HepG2 (cell line): ENCODE measurements around the gene SNX3. TPM values are rescaled to one million over a fixed set of nuclear protein-coding genes. Genes with fewer than 3 reads are reported as not detected.

Source experiments
- ATAC-seq: fragments of 200-7000 bp; cut with Tn5 transposase; 3 replicates; pipeline ENCODE4 v1.9.1; 2020; ENCODE audit warnings: mild to moderate bottlenecking, moderate library complexity
- BruUV-seq: library from RNA; stranded (reverse); fragments of 400-500 nt; replicated peaks from 2 replicates; lab custom pipeline; 2021; lab: Mats Ljungman, UMichigan
- CTCF ChIA-PET: fragments of 300-600 bp; formaldehyde crosslinking; extraction: SDS; loops from one replicate; lab custom pipeline; 2021; ENCODE audit warnings: low total read pairs, inconsistent platforms, low intra/inter-chr PET ratio; lab: Yijun Ruan, JAX
- POLR2A ChIA-PET: fragments of 350-600 bp; sonication (Branson Sonifier 250); formaldehyde crosslinking; loops from one replicate; lab custom pipeline; 2020; ENCODE audit warnings: antibody characterized with exemption, inconsistent platforms; lab: Yijun Ruan, JAX
- DNase-seq: peaks from one replicate; pipeline ENCODE4 v3.0.0-alpha.2; 2015; ENCODE audit warnings: low spot score
- FAIRE-seq: peaks from 3 replicates; lab custom pipeline; 2011; peaks lifted over from hg19 to GRCh38; lab: Jason Lieb, UNC
- H2AFZ ChIP-seq: one replicate; pipeline ENCODE4 v1.6.1; 2011; ENCODE audit warnings: low read length, inconsistent platforms
- H3K27ac ChIP-seq: fragments of 300-600 bp; 3 replicates; pipeline ENCODE4 v1.8.0; 2011; ENCODE audit warnings: mixed run types, mild to moderate bottlenecking, mixed read lengths, low read length, inconsistent platforms; ENCODE audit not compliant: insufficient read depth; ENCODE audit errors: extremely low read length
- H3K27me3 ChIP-seq, 2 experiments: fragments of 200-600 bp in 1 of 2; 2 replicates in 1 of 2; 3 replicates in 1 of 2; pipeline versions ENCODE4 v1.6.0 to v1.8.0; 2011; ENCODE audit warnings: low read length in 2 of 2, mild to moderate bottlenecking in 2 of 2, moderate library complexity in 2 of 2, inconsistent platforms in 1 of 2; ENCODE audit not compliant: insufficient read depth in 2 of 2, control insufficient read depth in 1 of 2
- H3K36me3 ChIP-seq, 2 experiments: fragments of 200-600 bp in 1 of 2; replicated peaks in 1 of 2; 2 replicates in 1 of 2; 3 replicates in 1 of 2; pipeline versions ENCODE4 v1.5.1 to v1.8.0; 2011; ENCODE audit warnings: low read length in 2 of 2, inconsistent platforms in 1 of 2; ENCODE audit not compliant: insufficient read depth in 2 of 2, control insufficient read depth in 1 of 2
- H3K4me1 ChIP-seq: 2 replicates; pipeline ENCODE4 v1.5.1; 2012; ENCODE audit warnings: low read length, inconsistent platforms; ENCODE audit not compliant: insufficient read depth
- H3K4me2 ChIP-seq: 2 replicates; pipeline ENCODE4 v1.6.0; 2011; ENCODE audit warnings: low read depth, low read length, inconsistent platforms
- H3K4me3 ChIP-seq, 3 experiments: fragments of 200-600 bp in 1 of 3; sonication (generic), shearing (Covaris generic) in 1 of 3; replicated peaks in 1 of 3; 2 replicates each; pipeline ENCODE4 v1.5.1; 2011 to 2016; ENCODE audit warnings: low read length in 3 of 3, inconsistent platforms in 2 of 3, low read depth in 2 of 3, mild to moderate bottlenecking in 2 of 3, control low read depth in 1 of 3, mixed read lengths in 1 of 3; ENCODE audit not compliant: insufficient read depth in 1 of 3
- H3K79me2 ChIP-seq: one replicate; pipeline ENCODE4 v1.6.1; 2011; ENCODE audit warnings: low read length, inconsistent platforms; ENCODE audit not compliant: insufficient read depth
- H3K9ac ChIP-seq: 2 replicates; pipeline ENCODE4 v1.6.0; 2011; ENCODE audit warnings: mild to moderate bottlenecking, low read depth, low read length, inconsistent platforms; ENCODE audit not compliant: insufficient read depth
- H3K9me3 ChIP-seq: 2 replicates; pipeline ENCODE4 v1.5.1; 2012; ENCODE audit warnings: mild to moderate bottlenecking, low read length
- H4K20me1 ChIP-seq: 2 replicates; pipeline ENCODE4 v1.6.0; 2011; ENCODE audit warnings: inconsistent platforms, mild to moderate bottlenecking, low read length, moderate library complexity; ENCODE audit not compliant: insufficient read depth
- ARHGAP35 ChIP-seq: sonication (generic); formaldehyde crosslinking; IDR thresholded peaks from 2 replicates; pipeline ENCODE4 v1.9.0; 2022; ENCODE audit warnings: mild to moderate bottlenecking, inconsistent platforms, moderate library complexity, missing genetic modification reagents, borderline replicate concordance
- EEA1 ChIP-seq: sonication (generic); formaldehyde crosslinking; IDR thresholded peaks from 2 replicates; pipeline ENCODE4 v1.5.1; 2020; ENCODE audit warnings: mild to moderate bottlenecking, missing genetic modification reagents, borderline replicate concordance
- FOXK1 ChIP-seq: sonication (generic); formaldehyde crosslinking; IDR thresholded peaks from 2 replicates; pipeline ENCODE4 v1.4.0; 2020; ENCODE audit warnings: low read depth, missing genetic modification reagents, borderline replicate concordance
- GABPB1 ChIP-seq: IDR thresholded peaks from 2 replicates; pipeline ENCODE4 v1.6.1; 2016; ENCODE audit warnings: mild to moderate bottlenecking, missing genetic modification reagents, moderate library complexity, missing compliant biosample characterization
- KDM5B ChIP-seq: sonication (generic); formaldehyde crosslinking; IDR thresholded peaks from 2 replicates; pipeline ENCODE4 v1.4.0; 2020; ENCODE audit warnings: missing genetic modification reagents, mild to moderate bottlenecking, borderline replicate concordance
- MBNL3 ChIP-seq: fragments of 250-450 bp; sonication (Bioruptor Pico); conservative IDR thresholded peaks from 2 replicates; pipeline ENCODE4 v1.8.0; 2022; ENCODE audit warnings: mild to moderate bottlenecking, inconsistent platforms
- SUZ12 ChIP-seq: fragments of 150-350 bp; IDR thresholded peaks from 2 replicates; pipeline ENCODE4 v1.6.1; 2014; ENCODE audit warnings: low read depth, low read length
- U2AF2 ChIP-seq: fragments of 200-400 bp; formaldehyde crosslinking; IDR thresholded peaks from 2 replicates; pipeline ENCODE4 v1.6.1; 2017; ENCODE audit warnings: low read depth, mild to moderate bottlenecking, low read length
- ZNF205 ChIP-seq: IDR thresholded peaks from 2 replicates; pipeline ENCODE4 v1.6.1; 2018; ENCODE audit warnings: missing biosample characterization, missing genetic modification reagents
- ZNF761 ChIP-seq: sonication (generic); formaldehyde crosslinking; conservative IDR thresholded peaks from 2 replicates; pipeline ENCODE4 v1.4.0; 2020; ENCODE audit warnings: mild to moderate bottlenecking, missing genetic modification reagents
- WGBS: methylation state at CpG from one replicate; pipeline ENCODE4 v1.1.6; 2017; ENCODE audit warnings: low lambda C conversion rate; 5-methylcytosine and 5-hydroxymethylcytosine counted together
- in situ Hi-C: cut with HindIII; loops from 2 replicates; pipeline ENCODE4 v1.10.0; 2017; ENCODE audit warnings: low pct_unique_long_range_greater_than_20kb; ENCODE audit not compliant: extremely low pct_ligation_motif_present
- intact Hi-C: fragments of 100-400 bp; cut with micrococcal nuclease; formaldehyde crosslinking; loops from one replicate; pipeline ENCODE4 v1.10.0; 2022; ENCODE audit not compliant: unreplicated experiment
- polyA plus RNA-seq, 8 experiments: library from polyadenylated mRNA; depleted of rRNA in 3 of 8; stranded (reverse) in 7 of 8; unstranded in 1 of 8; fragments of >200 nt; fragmentation: Illumina TruSeq in 4 of 8; extraction: Trizol in 4 of 8; gene quantifications; 2 replicates each; pipeline versions ENCODE4 v1.2.1 to v1.2.3, GENCODE V29; 2011 to 2016; ENCODE audit warnings: low read depth in 4 of 8, missing spikeins in 1 of 8, mixed read lengths in 1 of 8; ENCODE audit not compliant: insufficient read depth in 1 of 8
- total RNA-seq, 5 experiments: library from RNA; depleted of rRNA; stranded (reverse); fragments of >200 nt; fragmentation: Illumina TruSeq; extraction: Trizol; gene quantifications; 2 replicates each; pipeline ENCODE4 v1.2.3, GENCODE V29; 2016; ENCODE audit warnings: low read depth in 1 of 5

Gene SNX3
- total and polyA plus RNA-seq, 2 of the 13 experiments (the other 11 are each of a cell fraction or from before 2014, with no cell fraction given) = 84.9 to 226 TPM

DNA sequence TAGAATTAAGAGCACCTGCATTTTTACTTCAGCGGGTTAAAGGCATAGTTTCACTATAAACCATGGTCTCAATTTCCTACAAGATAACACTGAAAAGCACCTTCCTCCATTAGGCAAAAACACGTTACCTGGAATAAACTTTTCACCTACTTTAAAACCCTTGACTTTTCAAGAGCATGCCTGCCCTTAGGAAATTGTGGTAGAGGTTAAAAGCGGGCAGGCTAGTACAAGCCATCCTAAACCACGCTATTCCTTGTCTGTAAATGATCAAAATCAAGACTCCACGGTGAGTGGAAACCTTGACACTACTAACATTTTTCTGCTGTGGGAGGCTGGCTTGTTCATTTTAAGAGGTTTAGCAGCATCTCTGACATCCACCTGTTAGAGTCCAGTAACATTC, 51.1 kb downstream of the SNX3 start:
- no peak overlapping the region for H3K4me2 ChIP-seq
- no peak overlapping the region for H3K9ac ChIP-seq
- ChIA-PET POLR2A (no interaction called here), CTCF (no interaction called here)
- no peaks in the 10 kb centered on the region for H3K79me2 ChIP-seq
- H3K36me3 ChIP-seq = peaks cover 4 to 23% of the 10 kb centered on the region in 2 experiments; a peak in 4 of 5 replicates
- no peak overlapping the region for H3K27ac ChIP-seq
- BruUV-seq = no TSS peak
- no peaks in the 10 kb centered on the region for H3K4me1 ChIP-seq
- no peaks in the 10 kb centered on the region for H3K9me3 ChIP-seq
- TF ChIP-seq ZNF761 (CRISPR knock-in tag) = no peak
- TF ChIP-seq FOXK1 (CRISPR knock-in tag) = no peak
- no peak for TF ChIP-seq ARHGAP35 (CRISPR knock-in tag)
- TF ChIP-seq MBNL3 (CRISPR knock-in tag) = no peak
- no peak for TF ChIP-seq U2AF2
- TF ChIP-seq SUZ12 = no peak
- TF ChIP-seq EEA1 (CRISPR knock-in tag) = no peak
- no peaks in the 10 kb centered on the region for H3K27me3 ChIP-seq
- no peak overlapping the region for H2AFZ ChIP-seq
- 94% methylated on average over 5 of the region's 5 CpGs for WGBS
- H3K4me3 ChIP-seq = no peak overlapping the region
- FAIRE-seq (no peak), ATAC-seq (no peak), DNase-seq (no peak)
- in situ Hi-C loops (no loop called here), intact Hi-C loops (no loop called here)
- no peaks in the 10 kb centered on the region for H4K20me1 ChIP-seq

DNA sequence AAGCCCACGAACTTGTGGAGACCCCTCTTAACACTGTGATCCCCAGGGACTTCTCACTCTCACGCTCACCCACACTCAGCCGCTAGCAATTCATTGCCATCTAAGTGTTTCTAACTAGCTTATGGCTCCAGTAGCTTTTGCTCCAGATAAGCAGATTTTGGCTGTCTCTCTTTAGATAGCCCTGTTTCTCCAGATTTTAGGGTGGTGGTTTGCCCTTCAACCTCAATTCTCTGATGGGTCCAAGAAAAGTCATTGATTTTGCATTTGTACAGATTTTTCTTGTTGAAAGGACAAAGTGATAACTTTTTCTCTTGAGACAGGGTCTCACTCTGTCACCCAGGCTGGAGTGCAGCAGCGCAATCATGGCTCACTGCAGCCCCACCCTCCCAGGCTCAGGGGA, 53.8 kb downstream of the SNX3 start:
- Histone ChIP-seq H3K4me2 (no peak overlapping the region), H3K4me3 (no peak overlapping the region), H4K20me1 (no peaks in the 10 kb centered on the region), H2AFZ (no peak overlapping the region), H3K79me2 (no peaks in the 10 kb centered on the region), H3K36me3 (peaks cover 4 to 13% of the 10 kb centered on the region in 2 experiments; a peak in 3 of 5 replicates), H3K27me3 (no peaks in the 10 kb centered on the region), H3K9me3 (no peaks in the 10 kb centered on the region), H3K4me1 (peaks cover 14% of the 10 kb centered on the region), H3K27ac (no peak overlapping the region), H3K9ac (no peak overlapping the region)
- FAIRE-seq (no peak), ATAC-seq (no peak), DNase-seq (no peak)
- ChIA-PET POLR2A (no interaction called here), CTCF (no interaction called here)
- in situ Hi-C loops = no loop called here
- no TSS peak for BruUV-seq
- intact Hi-C loops = no loop called here
- no peak for TF ChIP-seq KDM5B (CRISPR knock-in tag)
- no peak for TF ChIP-seq ZNF205 (CRISPR knock-in tag)
- TF ChIP-seq GABPB1 = no peak
- WGBS = 95% methylated on average over 4 of the region's 4 CpGs
